ENCODE data around the gene ACACB.

DNA sequence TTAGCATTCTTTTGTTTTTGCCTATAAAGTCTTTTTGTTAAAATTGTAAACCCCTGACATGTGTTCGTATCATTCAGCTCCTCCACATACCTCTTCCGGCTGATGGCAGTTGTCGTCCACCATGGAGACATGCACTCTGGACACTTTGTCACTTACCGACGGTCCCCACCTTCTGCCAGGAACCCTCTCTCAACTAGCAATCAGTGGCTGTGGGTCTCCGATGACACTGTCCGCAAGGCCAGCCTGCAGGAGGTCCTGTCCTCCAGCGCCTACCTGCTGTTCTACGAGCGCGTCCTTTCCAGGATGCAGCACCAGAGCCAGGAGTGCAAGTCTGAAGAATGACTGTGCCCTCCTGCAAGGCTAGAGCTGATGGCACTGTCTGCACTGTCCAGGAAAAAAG is 30.8 kb upstream of the ACACB start:
- TF ChIP-seq, protein P1, sequence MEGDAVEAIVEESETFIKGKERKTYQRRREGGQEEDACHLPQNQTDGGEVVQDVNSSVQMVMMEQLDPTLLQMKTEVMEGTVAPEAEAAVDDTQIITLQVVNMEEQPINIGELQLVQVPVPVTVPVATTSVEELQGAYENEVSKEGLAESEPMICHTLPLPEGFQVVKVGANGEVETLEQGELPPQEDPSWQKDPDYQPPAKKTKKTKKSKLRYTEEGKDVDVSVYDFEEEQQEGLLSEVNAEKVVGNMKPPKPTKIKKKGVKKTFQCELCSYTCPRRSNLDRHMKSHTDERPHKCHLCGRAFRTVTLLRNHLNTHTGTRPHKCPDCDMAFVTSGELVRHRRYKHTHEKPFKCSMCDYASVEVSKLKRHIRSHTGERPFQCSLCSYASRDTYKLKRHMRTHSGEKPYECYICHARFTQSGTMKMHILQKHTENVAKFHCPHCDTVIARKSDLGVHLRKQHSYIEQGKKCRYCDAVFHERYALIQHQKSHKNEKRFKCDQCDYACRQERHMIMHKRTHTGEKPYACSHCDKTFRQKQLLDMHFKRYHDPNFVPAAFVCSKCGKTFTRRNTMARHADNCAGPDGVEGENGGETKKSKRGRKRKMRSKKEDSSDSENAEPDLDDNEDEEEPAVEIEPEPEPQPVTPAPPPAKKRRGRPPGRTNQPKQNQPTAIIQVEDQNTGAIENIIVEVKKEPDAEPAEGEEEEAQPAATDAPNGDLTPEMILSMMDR (IDR thresholded peaks at IDR 0.05): no peak
- TF ChIP-seq SP1 (CRISPR knock-in tag; conservative IDR thresholded peaks at IDR 0.05) (no peak), ZNF138 (CRISPR knock-in tag; conservative IDR thresholded peaks at IDR 0.05) (no peak), TEAD4 (CRISPR knock-in tag; IDR thresholded peaks at IDR 0.05) (no peak), ZBTB21 (CRISPR knock-in tag; IDR thresholded peaks at IDR 0.05; ENCODE audit: borderline replicate concordance) (no peak), GABPB1 (CRISPR knock-in tag; IDR thresholded peaks at IDR 0.05) (no peak)
- TF ChIP-seq, protein P2, sequence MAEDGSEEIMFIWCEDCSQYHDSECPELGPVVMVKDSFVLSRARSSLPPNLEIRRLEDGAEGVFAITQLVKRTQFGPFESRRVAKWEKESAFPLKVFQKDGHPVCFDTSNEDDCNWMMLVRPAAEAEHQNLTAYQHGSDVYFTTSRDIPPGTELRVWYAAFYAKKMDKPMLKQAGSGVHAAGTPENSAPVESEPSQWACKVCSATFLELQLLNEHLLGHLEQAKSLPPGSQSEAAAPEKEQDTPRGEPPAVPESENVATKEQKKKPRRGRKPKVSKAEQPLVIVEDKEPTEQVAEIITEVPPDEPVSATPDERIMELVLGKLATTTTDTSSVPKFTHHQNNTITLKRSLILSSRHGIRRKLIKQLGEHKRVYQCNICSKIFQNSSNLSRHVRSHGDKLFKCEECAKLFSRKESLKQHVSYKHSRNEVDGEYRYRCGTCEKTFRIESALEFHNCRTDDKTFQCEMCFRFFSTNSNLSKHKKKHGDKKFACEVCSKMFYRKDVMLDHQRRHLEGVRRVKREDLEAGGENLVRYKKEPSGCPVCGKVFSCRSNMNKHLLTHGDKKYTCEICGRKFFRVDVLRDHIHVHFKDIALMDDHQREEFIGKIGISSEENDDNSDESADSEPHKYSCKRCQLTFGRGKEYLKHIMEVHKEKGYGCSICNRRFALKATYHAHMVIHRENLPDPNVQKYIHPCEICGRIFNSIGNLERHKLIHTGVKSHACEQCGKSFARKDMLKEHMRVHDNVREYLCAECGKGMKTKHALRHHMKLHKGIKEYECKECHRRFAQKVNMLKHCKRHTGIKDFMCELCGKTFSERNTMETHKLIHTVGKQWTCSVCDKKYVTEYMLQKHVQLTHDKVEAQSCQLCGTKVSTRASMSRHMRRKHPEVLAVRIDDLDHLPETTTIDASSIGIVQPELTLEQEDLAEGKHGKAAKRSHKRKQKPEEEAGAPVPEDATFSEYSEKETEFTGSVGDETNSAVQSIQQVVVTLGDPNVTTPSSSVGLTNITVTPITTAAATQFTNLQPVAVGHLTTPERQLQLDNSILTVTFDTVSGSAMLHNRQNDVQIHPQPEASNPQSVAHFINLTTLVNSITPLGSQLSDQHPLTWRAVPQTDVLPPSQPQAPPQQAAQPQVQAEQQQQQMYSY (CRISPR knock-in tag; IDR thresholded peaks at IDR 0.05): no peak
- TF ChIP-seq, protein P3, sequence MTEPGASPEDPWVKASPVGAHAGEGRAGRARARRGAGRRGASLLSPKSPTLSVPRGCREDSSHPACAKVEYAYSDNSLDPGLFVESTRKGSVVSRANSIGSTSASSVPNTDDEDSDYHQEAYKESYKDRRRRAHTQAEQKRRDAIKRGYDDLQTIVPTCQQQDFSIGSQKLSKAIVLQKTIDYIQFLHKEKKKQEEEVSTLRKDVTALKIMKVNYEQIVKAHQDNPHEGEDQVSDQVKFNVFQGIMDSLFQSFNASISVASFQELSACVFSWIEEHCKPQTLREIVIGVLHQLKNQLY (CRISPR knock-in tag; IDR thresholded peaks at IDR 0.05): no peak
- TF ChIP-seq, protein P4, sequence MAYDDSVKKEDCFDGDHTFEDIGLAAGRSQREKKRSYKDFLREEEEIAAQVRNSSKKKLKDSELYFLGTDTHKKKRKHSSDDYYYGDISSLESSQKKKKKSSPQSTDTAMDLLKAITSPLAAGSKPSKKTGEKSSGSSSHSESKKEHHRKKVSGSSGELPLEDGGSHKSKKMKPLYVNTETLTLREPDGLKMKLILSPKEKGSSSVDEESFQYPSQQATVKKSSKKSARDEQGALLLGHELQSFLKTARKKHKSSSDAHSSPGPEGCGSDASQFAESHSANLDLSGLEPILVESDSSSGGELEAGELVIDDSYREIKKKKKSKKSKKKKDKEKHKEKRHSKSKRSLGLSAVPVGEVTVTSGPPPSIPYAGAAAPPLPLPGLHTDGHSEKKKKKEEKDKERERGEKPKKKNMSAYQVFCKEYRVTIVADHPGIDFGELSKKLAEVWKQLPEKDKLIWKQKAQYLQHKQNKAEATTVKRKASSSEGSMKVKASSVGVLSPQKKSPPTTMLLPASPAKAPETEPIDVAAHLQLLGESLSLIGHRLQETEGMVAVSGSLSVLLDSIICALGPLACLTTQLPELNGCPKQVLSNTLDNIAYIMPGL (CRISPR knock-in tag; IDR thresholded peaks at IDR 0.05): no peak
